Hepatic stellate cell (primary cell): ENCODE measurements around the gene ITPK1.
A peak's percentile ranks its signal among the peaks of the same experiment; 100 is the strongest.
"Not testable (repeated sequence)": the region's sequence is repeated elsewhere in the genome, so short reads cannot be mapped to it uniquely, and the experiment has no call there.

Experiments used
- DNase-seq: peaks from one replicate; pipeline ENCODE4 v3.0.0; 2011; ENCODE audit warnings: low spot score

Gene ITPK1

DNA sequence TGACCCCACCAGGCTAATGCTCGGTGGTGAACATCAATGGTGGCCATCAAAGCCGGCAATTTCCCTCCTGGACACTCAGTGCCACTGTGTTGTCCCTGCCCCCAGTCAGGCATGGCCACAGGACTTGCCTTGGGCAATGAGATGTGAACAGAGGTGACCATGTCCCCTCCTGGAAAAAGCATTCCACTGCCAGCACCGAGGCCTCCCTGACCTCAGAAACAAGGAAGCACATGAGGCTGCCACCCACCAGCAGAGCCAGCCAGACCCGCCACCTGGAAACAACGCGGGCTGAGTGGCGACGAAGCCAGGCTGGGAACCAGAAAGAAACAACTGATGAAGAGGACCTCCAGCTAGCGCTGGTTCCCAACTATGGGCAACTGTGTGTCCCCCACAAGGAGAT is 31.8 kb downstream of the ITPK1 start:
- no peak for DNase-seq

DNA sequence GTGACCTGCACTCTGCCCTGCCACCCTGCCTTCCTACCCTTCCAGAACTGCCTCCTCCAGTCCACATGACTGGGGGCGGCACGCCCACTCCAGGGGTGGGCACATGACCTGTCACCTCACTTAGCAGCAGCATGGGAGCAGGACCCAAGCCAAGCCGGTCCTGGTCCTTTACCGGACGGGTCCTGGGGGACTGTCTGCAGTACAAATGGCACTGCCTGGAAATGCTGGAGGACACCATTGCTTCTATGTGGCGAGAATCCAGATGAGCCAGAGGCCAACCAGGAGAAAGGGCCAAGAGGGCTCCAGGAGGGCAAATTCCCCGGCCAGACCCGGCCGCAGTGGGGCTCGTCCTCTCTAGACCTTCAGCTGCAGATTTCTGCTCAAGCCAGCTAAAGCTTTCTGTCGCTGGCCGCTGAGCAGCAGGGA is 33.1 kb downstream of the ITPK1 start:
- DNase-seq, result no peak

DNA sequence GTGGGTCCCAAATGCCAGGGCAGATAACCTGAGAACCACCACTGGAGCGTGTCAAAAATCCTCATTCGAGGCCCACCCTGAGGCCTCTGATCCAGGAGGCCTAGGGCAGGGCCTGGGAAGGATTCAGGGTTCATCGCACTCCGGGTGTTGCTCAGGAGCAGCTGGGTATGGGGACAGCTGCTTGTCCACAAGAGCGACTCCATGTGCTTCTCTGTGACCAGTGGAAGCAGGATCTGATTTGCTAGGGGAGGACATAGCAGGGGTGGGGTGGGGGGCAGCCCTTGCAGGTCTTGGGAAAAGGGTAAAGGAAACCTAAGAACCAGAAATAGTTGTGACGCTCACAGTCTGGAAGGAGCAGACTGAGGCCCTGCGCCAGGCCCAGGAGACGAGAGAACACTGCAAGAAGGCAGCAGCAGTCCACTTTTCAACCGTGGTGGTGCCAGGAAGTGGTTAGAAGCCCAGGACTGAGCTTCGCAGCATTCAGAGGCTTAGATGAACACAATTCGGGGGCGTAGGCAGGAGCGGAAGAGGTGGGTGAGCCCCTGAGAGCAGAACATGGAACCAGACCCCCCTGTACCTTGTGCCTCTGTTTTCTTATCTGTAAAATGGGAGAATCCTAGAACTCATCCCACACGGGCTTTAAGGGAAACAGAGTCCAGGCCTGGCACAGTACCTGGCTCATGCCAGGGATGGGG is 33.7 kb downstream of the ITPK1 start:
- no peak for DNase-seq

DNA sequence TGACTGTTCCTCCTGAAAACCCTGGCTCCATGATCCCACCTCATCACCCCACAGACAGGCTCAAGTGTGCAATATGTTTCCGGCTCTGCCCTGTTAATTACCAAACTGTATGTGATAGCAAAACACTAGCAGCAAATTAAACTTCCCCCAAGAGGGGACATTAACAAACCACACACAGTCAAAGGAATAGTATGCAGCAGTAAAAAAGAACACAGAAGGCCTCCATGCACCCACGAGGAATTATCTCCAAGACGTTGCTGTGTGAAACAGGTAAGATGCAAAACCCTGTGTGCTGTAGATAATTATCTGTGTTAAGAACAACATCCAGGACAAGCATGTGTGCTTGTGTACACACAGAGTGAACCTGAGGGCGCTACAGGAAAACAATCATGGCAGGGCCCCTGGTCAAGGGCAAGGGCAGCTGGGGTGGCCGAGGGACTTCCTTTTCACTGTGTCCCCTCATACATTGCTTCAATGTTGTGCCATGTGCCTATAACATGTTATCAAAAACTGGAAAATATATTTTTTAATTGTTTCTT is 35.8 kb downstream of the ITPK1 start:
- no peak for DNase-seq

DNA sequence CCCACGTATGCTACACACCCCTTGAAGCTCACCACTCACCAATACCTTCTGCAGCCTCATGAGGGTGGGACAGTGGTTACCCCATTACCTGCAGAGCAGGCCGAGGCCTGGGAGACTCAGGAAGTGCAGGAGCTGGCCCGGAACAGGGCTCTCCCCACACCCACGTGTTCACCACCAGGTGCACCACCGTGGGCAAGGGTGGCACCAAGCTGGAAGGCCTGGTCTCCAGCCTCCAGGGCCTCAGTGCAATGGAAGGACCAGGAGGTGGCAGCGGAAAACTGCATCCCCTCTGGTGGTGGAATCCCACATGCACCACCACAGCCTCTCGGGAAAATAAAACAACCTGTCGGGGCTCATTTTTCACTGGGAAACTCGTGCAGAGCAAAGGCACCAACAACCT is 36.4 kb downstream of the ITPK1 start:
- no peak for DNase-seq

DNA sequence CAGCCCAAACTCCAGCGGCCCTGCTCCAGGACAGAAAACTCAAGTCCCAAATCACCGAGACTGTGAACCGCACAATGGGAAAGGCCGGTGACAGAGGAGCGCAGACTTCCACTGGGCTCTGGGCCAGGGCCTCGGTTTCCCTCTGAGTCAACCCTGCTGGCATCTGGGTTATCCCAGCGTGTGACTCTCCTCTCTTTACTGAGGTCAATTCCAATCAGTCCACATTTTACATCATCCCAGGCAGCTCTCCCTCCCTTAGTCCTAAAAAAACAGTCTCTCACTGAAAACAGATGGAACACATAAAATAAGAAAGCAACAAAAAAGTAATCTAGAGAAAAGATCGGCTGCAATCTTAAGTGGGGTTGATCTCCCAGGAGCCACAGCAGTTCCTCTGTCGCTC is 36.9 kb downstream of the ITPK1 start:
- DNase-seq, result no peak

DNA sequence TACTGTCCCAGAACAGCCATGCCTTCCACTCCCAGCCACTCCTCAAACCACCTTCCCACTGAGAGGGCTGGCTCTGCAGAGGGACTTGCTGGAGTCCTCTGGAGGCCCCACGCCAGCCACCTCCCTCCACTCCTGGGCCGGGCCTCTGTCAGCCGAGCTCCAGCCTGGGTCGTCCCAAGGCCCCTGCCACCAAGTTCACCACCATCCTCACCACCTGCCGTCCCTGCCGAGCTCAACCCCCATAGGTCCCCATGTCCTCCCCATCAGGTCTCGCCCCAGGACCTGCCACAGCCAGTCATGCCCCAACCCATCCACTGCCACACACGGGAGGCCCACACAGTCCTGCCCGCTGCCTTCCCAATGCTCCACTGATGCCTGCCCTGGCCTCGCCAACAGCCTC is 39.0 kb downstream of the ITPK1 start:
- DNase-seq, result no peak

DNA sequence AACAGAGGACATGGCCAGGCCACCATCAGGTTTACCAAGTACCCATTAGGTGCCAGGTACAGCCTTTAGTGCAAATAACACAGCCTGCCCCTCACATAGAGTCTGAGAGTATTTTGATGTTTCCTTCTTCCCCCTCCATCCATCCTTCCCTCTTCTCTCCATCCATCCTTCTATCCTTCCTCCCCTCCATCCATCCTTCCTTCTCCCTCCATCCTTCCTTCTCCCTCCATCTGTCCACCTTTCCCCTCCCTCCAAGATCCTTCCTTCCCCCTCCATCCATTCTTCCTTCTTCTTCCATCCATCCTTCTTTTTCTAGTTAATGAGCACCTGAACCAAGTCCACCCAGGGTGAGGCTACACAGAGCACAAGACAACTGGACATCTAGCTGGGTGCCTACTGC is 39.8 kb downstream of the ITPK1 start:
- DNase-seq, result no peak

DNA sequence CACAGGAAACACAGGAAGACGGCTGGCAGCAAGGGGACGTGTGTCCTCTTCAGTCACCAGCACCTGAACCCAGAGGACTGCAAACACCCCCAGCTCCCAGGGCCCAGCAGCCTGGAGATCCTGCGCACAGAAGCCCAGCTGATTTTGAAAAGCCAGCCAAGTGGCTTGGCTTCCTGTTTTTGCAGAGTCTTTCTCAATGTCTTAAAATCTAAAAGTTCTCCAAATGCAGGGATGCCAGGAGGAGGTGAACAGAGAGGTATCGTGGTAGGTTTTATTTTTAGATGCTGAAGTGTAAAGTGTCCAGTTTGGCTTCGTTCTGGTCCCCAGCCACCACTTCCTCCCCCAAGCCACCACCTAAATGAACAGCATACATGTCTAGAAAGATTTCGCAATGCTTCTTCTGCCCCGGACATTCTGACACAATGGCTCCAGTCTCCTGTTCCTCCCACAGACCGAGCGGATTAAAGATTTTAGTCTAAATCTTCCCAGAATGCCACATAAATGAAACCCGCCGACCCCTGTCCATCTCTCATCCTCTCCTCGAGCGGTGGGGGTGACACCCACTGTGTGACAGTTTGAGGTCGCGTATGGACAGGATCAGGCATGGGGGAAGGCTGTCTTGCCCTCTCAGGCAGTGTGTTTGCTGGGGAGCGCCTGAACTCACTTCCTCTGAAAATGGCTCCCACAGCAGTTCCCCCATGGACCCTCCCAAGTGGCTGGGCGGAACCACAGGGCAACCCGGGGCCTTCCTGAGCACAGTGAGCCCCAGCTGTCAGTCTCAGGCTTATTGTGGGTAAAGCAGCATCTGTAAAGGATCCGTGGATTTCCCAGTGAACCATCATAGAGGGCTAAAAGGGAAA is 41.6 kb downstream of the ITPK1 start:
- DNase-seq, result peak; percentile 52

DNA sequence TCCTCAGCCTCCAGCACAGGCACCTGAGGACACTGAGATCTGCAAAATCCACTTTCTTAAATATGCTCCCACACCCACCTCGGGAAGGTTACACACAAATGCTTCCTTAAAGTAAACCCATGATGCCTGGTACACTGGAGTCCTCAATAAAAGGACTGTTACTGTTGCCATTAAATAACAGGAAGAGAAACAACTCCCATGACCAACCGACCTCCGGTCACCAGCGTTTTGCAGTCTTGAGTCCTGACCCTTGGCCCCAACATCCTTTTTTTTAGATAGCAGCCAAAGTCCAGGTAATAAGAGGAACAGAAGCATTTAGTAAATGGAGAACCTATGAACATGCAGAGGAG is 42.4 kb downstream of the ITPK1 start:
- DNase-seq, result no peak

DNA sequence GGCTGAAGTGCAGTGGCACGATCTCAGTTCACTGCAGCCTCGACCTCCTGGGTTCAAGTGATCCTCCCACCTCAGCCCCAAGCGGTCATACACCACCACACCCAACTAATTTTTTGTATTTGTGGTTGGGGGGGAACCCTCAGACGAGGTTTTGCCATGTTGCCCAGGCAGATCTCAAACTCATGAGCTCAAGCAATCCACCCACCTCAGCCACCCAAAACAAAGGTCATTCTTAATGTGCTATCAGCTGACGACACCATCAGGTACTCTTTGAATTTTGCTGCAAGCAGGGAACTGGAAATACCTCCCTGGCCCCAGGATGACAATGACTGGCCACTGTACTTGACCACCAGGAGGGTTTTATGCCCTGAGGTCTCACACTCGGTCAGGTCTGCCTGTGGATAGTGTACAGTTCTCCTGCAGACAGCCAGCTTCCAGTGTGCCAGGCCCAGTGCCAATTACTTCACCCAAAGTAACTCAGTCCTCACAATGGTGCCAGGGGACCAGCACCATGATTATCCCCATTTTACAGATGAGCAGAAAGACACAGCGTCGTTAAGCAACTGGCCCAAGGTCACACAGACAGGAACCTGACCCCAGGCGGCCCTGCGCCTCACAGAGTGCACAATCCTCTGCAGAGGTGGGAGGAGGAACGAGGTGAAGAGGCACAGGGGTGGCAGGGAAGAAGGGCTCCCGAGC is 42.9 kb downstream of the ITPK1 start:
- DNase-seq, result no peak

DNA sequence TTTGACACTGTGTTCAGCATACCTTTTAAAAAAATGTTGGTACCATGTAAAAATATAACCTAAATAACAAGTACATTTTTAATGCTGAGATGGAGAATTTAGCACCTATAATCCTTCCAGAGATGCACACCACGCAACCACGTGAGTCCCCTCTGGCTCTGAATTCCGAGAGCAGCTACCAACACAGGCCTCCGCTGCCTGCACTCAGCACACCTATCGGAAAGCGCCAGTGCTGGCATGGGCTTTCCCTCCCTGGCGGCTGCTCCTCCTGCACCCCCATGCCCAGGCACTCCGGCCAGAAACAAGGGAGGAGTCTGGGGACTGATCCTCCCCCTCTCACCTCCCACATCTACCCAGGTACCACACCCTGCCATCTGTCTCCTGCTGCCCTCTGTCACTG is 47.0 kb downstream of the ITPK1 start:
- DNase-seq, result no peak

DNA sequence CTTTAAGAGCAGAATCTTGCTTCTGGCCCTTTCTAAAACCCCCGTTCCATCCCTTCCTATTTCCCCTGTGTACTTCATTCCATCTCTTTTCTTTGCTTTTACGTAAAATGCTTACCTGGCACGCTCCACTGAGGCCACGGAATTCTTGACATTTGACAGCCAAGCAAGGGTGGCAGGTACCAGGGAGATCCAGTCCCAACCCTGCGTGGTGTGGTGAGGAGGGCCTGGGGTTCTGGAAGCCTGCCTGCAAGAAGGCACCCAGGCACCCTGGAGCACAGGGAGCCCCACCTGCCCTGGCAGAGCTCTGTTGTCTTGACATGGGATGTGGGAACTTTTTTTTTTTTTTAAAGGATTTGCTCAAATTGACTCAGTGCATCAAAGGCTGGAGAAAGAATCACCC is 48.6 kb downstream of the ITPK1 start:
- DNase-seq, result no peak

DNA sequence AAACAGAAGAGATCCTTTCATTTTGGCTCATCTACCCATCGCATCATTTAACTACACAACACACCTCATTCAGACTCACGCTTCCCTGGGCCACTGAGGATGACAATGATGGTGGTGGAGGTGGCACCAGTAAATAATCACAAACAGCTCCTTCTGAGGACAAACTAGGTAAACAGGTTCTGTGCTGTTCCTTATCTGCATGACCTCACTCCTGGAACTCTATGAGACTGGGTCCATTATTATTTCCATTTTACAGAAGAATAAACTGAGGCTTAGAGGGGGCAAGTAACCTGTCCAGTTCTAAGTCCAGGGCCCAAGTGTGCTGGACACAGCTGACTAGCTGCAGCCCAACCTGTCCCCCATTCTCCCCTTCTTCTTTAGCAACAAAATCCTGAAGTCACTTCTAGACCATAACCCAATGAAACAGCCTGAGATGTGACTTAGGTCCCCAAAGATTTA is 50.4 kb downstream of the ITPK1 start:
- DNase-seq, result no peak

DNA sequence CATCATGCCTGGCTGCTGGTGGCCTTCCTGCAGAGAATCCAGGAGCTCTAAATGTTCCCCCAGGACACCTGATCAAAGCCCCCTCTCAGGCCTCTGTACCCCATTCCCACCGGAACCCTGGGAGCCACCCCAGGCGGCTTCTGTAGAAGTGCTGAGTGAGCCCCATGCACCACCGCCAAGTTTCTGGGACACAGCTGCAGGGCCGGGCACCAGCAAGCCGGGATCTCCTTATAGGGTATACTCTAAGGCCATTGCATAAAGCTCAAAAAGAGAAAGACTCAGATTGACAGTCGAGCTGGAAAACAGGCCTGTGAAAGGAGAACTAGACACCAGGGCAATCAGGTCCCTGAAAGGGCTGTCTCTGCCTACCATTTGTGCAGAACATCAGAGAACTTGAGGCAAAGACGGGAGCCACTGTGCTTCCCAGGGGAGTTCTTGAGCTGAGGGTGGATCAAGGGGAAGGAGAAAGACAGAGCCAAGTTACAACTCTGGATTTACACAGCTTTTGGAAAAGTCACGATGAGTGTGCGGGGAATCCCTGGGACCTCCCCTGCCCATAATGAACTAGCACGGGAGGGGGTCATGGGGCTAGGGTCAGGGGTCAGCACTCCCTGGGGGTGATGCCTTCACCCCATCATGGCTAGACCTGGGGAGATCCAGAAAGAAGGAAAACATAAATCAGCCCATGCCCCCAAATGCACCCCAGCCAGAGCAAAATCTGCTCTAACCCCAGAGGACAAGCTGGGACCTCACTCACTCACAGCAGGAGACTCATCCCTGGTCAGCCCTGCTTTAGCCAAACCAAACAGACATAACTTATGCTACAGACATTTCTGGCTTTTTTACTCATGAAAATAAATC is 51.1 kb downstream of the ITPK1 start:
- DNase-seq, result peak; percentile 62

DNA sequence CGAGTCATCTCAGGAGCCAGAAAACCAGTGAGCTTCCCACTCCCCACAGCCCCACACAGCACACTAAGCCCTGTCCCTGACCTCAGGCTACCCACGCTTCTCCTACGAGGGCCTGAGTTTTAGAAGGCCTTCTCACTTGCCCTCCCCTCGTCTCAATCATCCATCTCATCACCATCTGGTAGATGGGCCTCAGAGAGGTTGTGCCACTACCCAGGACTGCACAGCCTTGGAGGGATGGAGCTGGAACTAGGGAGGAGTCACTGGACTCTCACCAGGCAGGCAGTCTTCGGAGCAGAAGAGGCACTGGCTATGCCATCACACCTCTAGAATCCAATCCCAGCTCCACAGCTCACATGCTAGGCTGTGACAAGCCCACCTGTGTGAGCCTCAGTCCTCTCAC is 52.3 kb downstream of the ITPK1 start:
- no peak for DNase-seq

DNA sequence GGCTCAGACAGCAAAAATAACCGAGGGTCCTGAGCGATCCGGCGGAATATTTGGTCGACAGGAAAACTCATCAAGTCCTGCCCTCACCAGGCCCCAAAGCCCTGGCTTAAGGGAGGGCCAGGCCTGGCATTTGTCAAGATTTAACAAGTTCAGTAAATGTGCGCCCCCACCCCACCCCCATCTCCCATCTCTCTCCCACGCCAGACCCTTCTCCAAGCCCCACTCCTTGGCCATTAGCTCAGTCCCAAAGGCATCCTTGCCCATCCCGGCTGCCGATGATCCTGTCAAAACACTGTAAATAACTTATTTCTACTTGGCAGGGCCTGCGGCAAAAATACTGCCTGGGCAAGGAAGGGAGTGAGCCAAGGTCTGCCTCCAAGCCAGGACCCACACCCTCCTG is 52.8 kb downstream of the ITPK1 start:
- DNase-seq, result no peak

DNA sequence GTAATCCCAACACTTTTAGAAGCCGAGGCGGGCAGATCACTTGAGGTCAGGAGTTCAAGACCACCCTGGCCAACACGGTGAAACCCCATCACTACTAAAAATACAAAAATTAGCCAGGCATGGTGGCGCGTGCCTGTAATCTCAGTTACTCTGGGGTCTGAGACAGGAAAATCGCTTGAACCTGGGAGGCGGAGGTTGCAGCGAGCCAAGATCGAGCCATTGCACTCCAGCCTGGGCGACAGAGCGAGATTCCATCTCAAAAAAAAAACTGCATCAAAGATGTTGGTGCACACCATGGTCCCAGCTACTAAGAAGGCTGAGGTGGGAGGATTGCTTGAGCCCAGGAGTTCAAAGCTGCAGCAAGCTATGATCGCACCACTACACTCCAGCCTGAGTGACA is 53.7 kb downstream of the ITPK1 start:
- not testable (repeated sequence) for DNase-seq

DNA sequence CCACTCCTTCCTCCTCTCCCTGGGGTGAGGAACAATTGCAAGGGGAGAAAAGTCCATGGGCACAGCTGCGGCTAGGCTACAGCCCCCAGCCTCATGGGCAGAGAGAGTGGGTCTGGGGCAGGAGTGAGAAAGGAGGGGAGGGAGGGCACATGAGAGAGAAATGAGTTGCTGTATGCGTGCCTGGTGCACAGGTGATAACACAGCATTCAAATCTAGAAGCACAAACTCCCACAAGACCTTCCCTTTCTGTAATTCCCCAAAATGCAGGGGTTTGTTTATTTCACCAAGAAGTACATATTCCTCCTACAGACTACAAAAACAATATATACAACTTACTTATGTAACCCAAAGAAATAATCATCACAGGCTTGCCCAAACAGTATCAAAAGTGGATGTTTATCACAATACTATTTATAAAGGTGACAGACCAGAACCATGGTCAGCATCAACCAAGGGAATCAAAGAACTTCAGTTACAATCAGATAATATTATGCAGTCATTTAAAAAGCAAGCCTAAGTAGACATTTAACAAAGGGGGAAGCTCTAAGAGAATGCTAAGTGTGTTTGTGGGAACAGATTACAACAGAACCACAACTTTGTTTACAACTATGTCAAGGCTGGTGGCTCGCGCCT is 54.2 kb downstream of the ITPK1 start:
- no peak for DNase-seq

DNA sequence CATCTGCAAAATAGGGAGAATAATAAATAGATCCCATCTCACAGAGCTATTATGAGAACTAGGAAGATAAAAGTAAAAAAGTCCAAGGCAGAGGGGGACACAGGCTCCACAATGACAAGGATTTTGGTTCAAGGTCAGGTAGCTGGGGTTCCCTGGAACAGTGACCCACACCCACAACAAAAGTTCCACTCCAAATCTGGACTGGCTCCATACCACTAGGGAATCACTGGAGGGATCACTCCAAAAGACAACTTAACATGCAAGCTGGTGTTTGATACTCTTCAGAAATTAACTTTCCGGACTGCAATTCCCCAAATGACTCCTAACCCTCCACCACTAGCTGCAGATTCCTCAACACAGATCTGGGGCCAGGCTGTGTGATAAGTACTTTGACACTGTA is 54.9 kb downstream of the ITPK1 start:
- DNase-seq, result no peak

DNA sequence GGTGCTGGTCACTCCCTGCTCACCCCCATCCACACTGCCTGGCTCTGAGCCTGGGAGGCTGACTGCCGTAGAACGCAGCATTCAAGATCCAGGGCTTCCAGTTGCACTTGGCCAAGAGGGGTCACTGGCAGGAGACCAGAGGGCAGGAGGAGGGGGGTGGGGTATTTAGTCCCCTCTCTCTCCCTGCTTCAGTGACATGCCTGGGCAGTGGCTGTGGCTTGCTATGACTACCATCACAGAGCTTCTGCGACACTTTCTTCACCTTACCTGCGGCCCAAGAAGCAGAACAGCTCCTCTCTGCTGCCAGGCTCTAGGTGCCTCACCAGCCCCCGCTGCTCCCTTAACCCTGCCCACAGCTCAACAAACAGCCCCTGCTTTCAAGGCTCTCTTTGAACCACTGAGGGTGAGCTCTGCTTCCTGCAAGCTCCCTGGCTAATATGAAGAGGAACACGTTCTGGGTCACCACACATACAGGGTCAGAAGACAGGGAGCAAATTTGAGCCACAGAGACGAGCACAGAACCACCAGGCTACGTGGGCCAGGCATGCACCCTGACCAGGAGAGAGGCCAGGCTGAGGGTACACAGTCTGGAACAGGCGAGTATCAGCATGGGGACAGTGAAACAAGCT is 55.7 kb downstream of the ITPK1 start:
- DNase-seq, result no peak
